HCT116 (cell line): ENCODE results near the gene ITGA2B. TPM values are rescaled to one million over a fixed set of nuclear protein-coding genes. Genes with fewer than 3 reads are reported as not detected.

Experiments used
- ATAC-seq: fragments of 200-7000 bp; cut with Tn5 transposase; 2 replicates; pipeline ENCODE4 v1.9.1; 2020; ENCODE audit warnings: mild to moderate bottlenecking, moderate library complexity
- BruUV-seq: library from RNA; stranded (reverse); fragments of 400-500 nt; replicated peaks from 2 replicates; lab custom pipeline; 2021; lab: Mats Ljungman, UMichigan
- CTCF ChIA-PET: fragments of 300-600 bp; sonication (Branson Sonifier 250); formaldehyde crosslinking; loops from one replicate; lab custom pipeline; 2021; ENCODE audit warnings: antibody characterized with exemption; lab: Charles Lee
- POLR2A ChIA-PET: fragments of 300-600, 350-600 bp; sonication (Branson Sonifier 250); formaldehyde crosslinking; loops from one replicate; lab custom pipeline; 2021; ENCODE audit warnings: antibody characterized with exemption; lab: Charles Lee
- RAD21 ChIA-PET, 2 experiments: fragments of 300-600 bp; sonication (Branson Sonifier 250); formaldehyde crosslinking; loops; one replicate each; lab custom pipeline; 2023; ENCODE audit warnings: low total read pairs in 2 of 2; ENCODE audit not compliant: uncharacterized antibody in 2 of 2, unreplicated experiment in 2 of 2, low non-redundant PET in 1 of 2; lab: Charles Lee
- DNase-seq: peaks from one replicate; pipeline ENCODE4 v3.0.0-alpha.2; 2010; ENCODE audit warnings: low read depth, low spot score
- H2AFZ ChIP-seq: fragments of 200-600 bp; shearing (Covaris generic), sonication (generic); 2 replicates; pipeline ENCODE4 v1.6.1; 2017; ENCODE audit warnings: low read depth, mixed run types, mixed read lengths, antibody characterized with exemption, low read length; ENCODE audit not compliant: poor library complexity, severe bottlenecking
- H3K27ac ChIP-seq: 2 replicates; pipeline ENCODE4 v1.5.1; 2012; ENCODE audit warnings: low read depth, low read length
- H3K27me3 ChIP-seq: fragments of 200-600 bp; sonication (generic); 2 replicates; pipeline ENCODE4 v1.6.1; 2016; ENCODE audit warnings: mixed run types, low read length, mixed read lengths; ENCODE audit not compliant: insufficient read depth
- H3K36me3 ChIP-seq, 2 experiments: fragments of 200-500 bp in 1 of 2; fragments of 200-600 bp in 1 of 2; sonication (Bioruptor generic) in 1 of 2; sonication (generic) in 1 of 2; 2 replicates each; pipeline versions ENCODE4 v1.5.1 to v1.6.1; 2014 to 2016; ENCODE audit warnings: low read length in 2 of 2, inconsistent platforms in 1 of 2, mixed read lengths in 1 of 2, mixed run types in 1 of 2; ENCODE audit not compliant: insufficient read depth in 2 of 2, control insufficient read depth in 1 of 2
- H3K4me1 ChIP-seq, 2 experiments: fragments of 200-600 bp in 1 of 2; sonication (generic) in 1 of 2; 2 replicates each; pipeline versions ENCODE4 v1.5.1 to v1.6.1; 2012 to 2017; ENCODE audit warnings: low read length in 2 of 2, inconsistent platforms in 1 of 2, mild to moderate bottlenecking in 1 of 2, mixed read lengths in 1 of 2, mixed run types in 1 of 2, moderate library complexity in 1 of 2; ENCODE audit not compliant: insufficient read depth in 2 of 2, control insufficient read depth in 1 of 2
- H3K4me2 ChIP-seq: fragments of 200-600 bp; sonication (generic); 2 replicates; pipeline ENCODE4 v1.6.1; 2017; ENCODE audit warnings: mixed run types, low read length, mixed read lengths
- H3K4me3 ChIP-seq, 2 experiments: fragments of 200-600 bp in 1 of 2; sonication (generic) in 1 of 2; replicated peaks in 1 of 2; 2 replicates each; pipeline ENCODE4 v1.5.1; 2011 to 2016; ENCODE audit warnings: low read length in 2 of 2, control low read depth in 1 of 2, low read depth in 1 of 2, mild to moderate bottlenecking in 1 of 2, mixed read lengths in 1 of 2, mixed run types in 1 of 2
- H3K79me2 ChIP-seq: fragments of 200-600 bp; sonication (generic); 2 replicates; pipeline ENCODE4 v1.6.1; 2017; ENCODE audit warnings: mild to moderate bottlenecking, mixed run types, low read length, moderate library complexity, mixed read lengths; ENCODE audit not compliant: insufficient read depth
- H3K9ac ChIP-seq: fragments of 200-600 bp; sonication (generic); 2 replicates; pipeline ENCODE4 v1.6.1; 2016; ENCODE audit warnings: low read length, mixed read lengths
- H3K9me2 ChIP-seq: fragments of 200-600 bp; sonication (generic), shearing (Covaris generic); 2 replicates; pipeline ENCODE4 v1.6.1; 2017; ENCODE audit warnings: mixed run types, mild to moderate bottlenecking, moderate library complexity; ENCODE audit not compliant: insufficient read depth
- H3K9me3 ChIP-seq, 2 experiments: fragments of 200-500 bp in 1 of 2; fragments of 200-600 bp in 1 of 2; sonication (Bioruptor generic) in 1 of 2; sonication (generic) in 1 of 2; 2 replicates each; pipeline ENCODE4 v1.6.1; 2014 to 2017; ENCODE audit warnings: low read length in 2 of 2, mixed read lengths in 2 of 2, inconsistent platforms in 1 of 2, low read depth in 1 of 2, mild to moderate bottlenecking in 1 of 2, mixed run types in 1 of 2, moderate library complexity in 1 of 2; ENCODE audit not compliant: control insufficient read depth in 1 of 2, insufficient read depth in 1 of 2
- H4K20me1 ChIP-seq: fragments of 200-600 bp; sonication (generic), shearing (Covaris generic); 2 replicates; pipeline ENCODE4 v1.6.1; 2017; ENCODE audit warnings: mixed run types, mild to moderate bottlenecking, moderate library complexity; ENCODE audit not compliant: insufficient read depth
- CEBPB ChIP-seq: IDR thresholded peaks from 2 replicates; pipeline ENCODE4 v1.6.1; 2012; ENCODE audit warnings: low read depth
- ELF1 ChIP-seq: IDR thresholded peaks from 2 replicates; pipeline ENCODE4 v1.6.1; 2012; ENCODE audit warnings: low read depth, borderline replicate concordance
- EZH2 ChIP-seq: fragments of 200-600 bp; sonication (generic); IDR thresholded peaks from 2 replicates; pipeline ENCODE4 v1.6.1; 2017; ENCODE audit warnings: antibody characterized with exemption, mixed run types
- FOSL1 ChIP-seq: IDR thresholded peaks from 2 replicates; pipeline ENCODE4 v1.6.1; 2012; ENCODE audit warnings: low read depth
- POLR2AphosphoS5 ChIP-seq: IDR thresholded peaks from 2 replicates; pipeline ENCODE4 v1.6.1; 2011; ENCODE audit warnings: mild to moderate bottlenecking, low read depth, low read length, moderate library complexity
- RAD21 ChIP-seq: IDR thresholded peaks from 2 replicates; pipeline ENCODE4 v1.6.1; 2012; ENCODE audit warnings: low read depth, mild to moderate bottlenecking
- SP1 ChIP-seq: IDR thresholded peaks from 2 replicates; pipeline ENCODE4 v1.6.1; 2012; ENCODE audit warnings: low read depth
- SRF ChIP-seq: IDR thresholded peaks from 2 replicates; pipeline ENCODE4 v1.6.1; 2012; ENCODE audit warnings: low read depth
- ZFX ChIP-seq: fragments of 450-650 bp; IDR thresholded peaks from 2 replicates; pipeline ENCODE4 v1.6.1; 2017
- intact Hi-C: fragments of 100-400 bp; cut with micrococcal nuclease; formaldehyde crosslinking; loops from 2 replicates; pipeline ENCODE4 v1.10.0; 2022
- total RNA-seq: library from RNA; stranded (reverse); gene quantifications from one replicate; pipeline ENCODE4 v1.2.1, GENCODE V29; 2021; ENCODE audit not compliant: unreplicated experiment
- TF ChIP-seq, protein P1 (sequence below): IDR thresholded peaks from 2 replicates; pipeline ENCODE4 v1.6.1; 2012; ENCODE audit warnings: low read depth
- TF ChIP-seq, protein P2 (sequence below): IDR thresholded peaks from 2 replicates; pipeline ENCODE4 v1.6.1; 2011; ENCODE audit warnings: mild to moderate bottlenecking, low read length, moderate library complexity; ENCODE audit not compliant: insufficient replicate concordance; ENCODE audit errors: extremely low read depth
- TF ChIP-seq, protein P3 (sequence below): IDR thresholded peaks from 2 replicates; pipeline ENCODE4 v1.6.1; 2012

The ITGA2B gene
- total RNA-seq, 1 experiment from 2014 or later: 7.6 TPM

DNA sequence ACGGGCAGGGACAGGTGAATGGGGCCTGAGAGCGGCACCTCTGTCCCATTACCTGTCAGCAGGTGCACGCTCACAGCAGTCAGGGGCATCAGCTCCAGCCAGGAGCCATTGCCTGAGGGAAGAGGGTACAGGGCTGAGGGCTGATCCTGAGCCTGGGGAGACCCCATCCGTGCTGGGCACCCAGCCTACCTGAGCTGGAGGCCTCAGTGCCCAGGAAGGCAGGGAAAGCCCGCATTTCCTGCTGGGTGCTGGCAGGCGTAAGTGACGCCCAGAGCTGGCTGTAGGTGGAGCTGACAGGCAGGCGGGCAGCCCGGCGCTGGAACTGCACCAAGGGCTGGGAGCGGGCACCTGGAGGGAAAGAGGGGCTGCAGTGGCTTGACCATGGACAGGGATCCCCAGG, 33.2 kb downstream of the ITGA2B start:
- peaks cover 0 to under 1% of the 10 kb centered on the region in 2 experiments; a peak in 1 of 4 replicates for H3K36me3 ChIP-seq
- H4K20me1 ChIP-seq: no peaks in the 10 kb centered on the region
- no peaks in the 10 kb centered on the region for H3K9me3 ChIP-seq
- no peak overlapping the region for H3K4me3 ChIP-seq
- TF ChIP-seq, protein P1, sequence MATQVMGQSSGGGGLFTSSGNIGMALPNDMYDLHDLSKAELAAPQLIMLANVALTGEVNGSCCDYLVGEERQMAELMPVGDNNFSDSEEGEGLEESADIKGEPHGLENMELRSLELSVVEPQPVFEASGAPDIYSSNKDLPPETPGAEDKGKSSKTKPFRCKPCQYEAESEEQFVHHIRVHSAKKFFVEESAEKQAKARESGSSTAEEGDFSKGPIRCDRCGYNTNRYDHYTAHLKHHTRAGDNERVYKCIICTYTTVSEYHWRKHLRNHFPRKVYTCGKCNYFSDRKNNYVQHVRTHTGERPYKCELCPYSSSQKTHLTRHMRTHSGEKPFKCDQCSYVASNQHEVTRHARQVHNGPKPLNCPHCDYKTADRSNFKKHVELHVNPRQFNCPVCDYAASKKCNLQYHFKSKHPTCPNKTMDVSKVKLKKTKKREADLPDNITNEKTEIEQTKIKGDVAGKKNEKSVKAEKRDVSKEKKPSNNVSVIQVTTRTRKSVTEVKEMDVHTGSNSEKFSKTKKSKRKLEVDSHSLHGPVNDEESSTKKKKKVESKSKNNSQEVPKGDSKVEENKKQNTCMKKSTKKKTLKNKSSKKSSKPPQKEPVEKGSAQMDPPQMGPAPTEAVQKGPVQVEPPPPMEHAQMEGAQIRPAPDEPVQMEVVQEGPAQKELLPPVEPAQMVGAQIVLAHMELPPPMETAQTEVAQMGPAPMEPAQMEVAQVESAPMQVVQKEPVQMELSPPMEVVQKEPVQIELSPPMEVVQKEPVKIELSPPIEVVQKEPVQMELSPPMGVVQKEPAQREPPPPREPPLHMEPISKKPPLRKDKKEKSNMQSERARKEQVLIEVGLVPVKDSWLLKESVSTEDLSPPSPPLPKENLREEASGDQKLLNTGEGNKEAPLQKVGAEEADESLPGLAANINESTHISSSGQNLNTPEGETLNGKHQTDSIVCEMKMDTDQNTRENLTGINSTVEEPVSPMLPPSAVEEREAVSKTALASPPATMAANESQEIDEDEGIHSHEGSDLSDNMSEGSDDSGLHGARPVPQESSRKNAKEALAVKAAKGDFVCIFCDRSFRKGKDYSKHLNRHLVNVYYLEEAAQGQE: no peak
- TF ChIP-seq SP1: no peak
- TF ChIP-seq, protein P2, sequence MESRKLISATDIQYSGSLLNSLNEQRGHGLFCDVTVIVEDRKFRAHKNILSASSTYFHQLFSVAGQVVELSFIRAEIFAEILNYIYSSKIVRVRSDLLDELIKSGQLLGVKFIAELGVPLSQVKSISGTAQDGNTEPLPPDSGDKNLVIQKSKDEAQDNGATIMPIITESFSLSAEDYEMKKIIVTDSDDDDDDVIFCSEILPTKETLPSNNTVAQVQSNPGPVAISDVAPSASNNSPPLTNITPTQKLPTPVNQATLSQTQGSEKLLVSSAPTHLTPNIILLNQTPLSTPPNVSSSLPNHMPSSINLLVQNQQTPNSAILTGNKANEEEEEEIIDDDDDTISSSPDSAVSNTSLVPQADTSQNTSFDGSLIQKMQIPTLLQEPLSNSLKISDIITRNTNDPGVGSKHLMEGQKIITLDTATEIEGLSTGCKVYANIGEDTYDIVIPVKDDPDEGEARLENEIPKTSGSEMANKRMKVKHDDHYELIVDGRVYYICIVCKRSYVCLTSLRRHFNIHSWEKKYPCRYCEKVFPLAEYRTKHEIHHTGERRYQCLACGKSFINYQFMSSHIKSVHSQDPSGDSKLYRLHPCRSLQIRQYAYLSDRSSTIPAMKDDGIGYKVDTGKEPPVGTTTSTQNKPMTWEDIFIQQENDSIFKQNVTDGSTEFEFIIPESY: no peak
- no peak for TF ChIP-seq ELF1
- no peak for TF ChIP-seq ZFX
- no peak for TF ChIP-seq CEBPB
- no peak; the same call in 1 of the 2 replicates for TF ChIP-seq RAD21
- no peak for TF ChIP-seq POLR2AphosphoS5
- TF ChIP-seq FOSL1: no peak
- TF ChIP-seq SRF: no peak
- TF ChIP-seq EZH2: no peak
- TF ChIP-seq, protein P3, sequence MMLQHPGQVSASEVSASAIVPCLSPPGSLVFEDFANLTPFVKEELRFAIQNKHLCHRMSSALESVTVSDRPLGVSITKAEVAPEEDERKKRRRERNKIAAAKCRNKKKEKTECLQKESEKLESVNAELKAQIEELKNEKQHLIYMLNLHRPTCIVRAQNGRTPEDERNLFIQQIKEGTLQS: no peak
- TF ChIP-seq, all 23 proteins: peak for 0
- Histone ChIP-seq H3K4me1 (peaks cover 2 to 5% of the 10 kb centered on the region in 2 experiments; a peak in 3 of 4 replicates), H2AFZ (no peak overlapping the region), H3K4me2 (no peak overlapping the region), H3K27ac (no peak overlapping the region), H3K9ac (no peak overlapping the region), H3K79me2 (no peaks in the 10 kb centered on the region), H3K9me2 (no peaks in the 10 kb centered on the region), H3K27me3 (no peaks in the 10 kb centered on the region)
- intact Hi-C loops: no loop called here
- no peak for ATAC-seq
- DNase-seq: no peak
- POLR2A ChIA-PET: no interaction called here
- CTCF ChIA-PET: no interaction called here
- no TSS peak for BruUV-seq
- RAD21 ChIA-PET: no interaction called here
